Astrocyte of the spinal cord (primary cell): ENCODE measurements around the gene CSF2.
A peak's percentile ranks its signal among the peaks of the same experiment; 100 is the strongest.

ENCODE experiments used
- DNase-seq: peaks from one replicate; pipeline ENCODE4 v3.0.0; 2011; ENCODE audit warnings: low read depth, low spot score
- H3K4me3 ChIP-seq: 2 replicates; pipeline ENCODE4 v1.5.1; 2011; ENCODE audit warnings: low read depth, mild to moderate bottlenecking, low read length, moderate library complexity
- CTCF ChIP-seq: IDR thresholded peaks from 2 replicates; pipeline ENCODE4 v1.5.1; 2012; ENCODE audit warnings: low read depth, mild to moderate bottlenecking, low read length, inconsistent platforms
- in situ Hi-C: cut with HindIII; loops from 2 replicates; pipeline ENCODE4 v1.10.0; 2017; ENCODE audit warnings: low sequenced_read_pairs

Gene CSF2

GRCh38 chr5:132067451-132067850, 6.1 kb upstream of the CSF2 start:
- in situ Hi-C loops, result no loop called here

GRCh38 chr5:132067941-132068808, 5.4 kb upstream of the CSF2 start:
- DNase-seq, result no peak
- in situ Hi-C loops, result no loop called here
- TF ChIP-seq CTCF, result no peak
- no peak overlapping the region for H3K4me3 ChIP-seq

More at GRCh38 chr5:132067451-132067850, 6.1 kb upstream of the CSF2 start:
- H3K4me3 ChIP-seq, result no peak overlapping the region
- DNase-seq, result no peak
- no peak for TF ChIP-seq CTCF

- DNase-seq, result no peak
- in situ Hi-C loops, result no loop called here
- TF ChIP-seq CTCF, result no peak
- no peak overlapping the region for H3K4me3 ChIP-seq
These were observed 4.0 kb upstream of the CSF2 start for GRCh38 chr5:132069561-132069960.

DNA sequence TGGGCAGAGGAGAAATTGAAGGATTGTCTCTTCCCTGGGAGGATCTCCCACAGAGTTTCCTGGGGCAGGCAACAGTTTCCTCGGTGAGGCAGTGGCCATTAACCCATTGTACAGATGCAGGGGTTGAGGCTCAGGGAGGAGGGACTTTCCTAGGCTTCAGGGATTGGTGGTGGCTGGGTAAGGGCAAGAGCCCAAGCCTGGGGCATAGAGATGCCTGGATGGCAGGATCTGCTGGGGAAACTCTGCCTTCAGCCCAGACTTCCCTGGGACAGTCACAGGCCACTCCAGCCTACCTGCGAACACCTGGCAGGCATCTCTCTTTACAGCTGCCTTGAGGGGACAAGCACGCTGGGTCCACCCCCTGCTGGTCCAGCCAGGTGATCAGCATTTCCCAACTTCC, 3.6 kb upstream of the CSF2 start:
- in situ Hi-C loops, result no loop called here
- no peak for DNase-seq
- H3K4me3 ChIP-seq, result no peak overlapping the region
- TF ChIP-seq CTCF, result no peak

DNA sequence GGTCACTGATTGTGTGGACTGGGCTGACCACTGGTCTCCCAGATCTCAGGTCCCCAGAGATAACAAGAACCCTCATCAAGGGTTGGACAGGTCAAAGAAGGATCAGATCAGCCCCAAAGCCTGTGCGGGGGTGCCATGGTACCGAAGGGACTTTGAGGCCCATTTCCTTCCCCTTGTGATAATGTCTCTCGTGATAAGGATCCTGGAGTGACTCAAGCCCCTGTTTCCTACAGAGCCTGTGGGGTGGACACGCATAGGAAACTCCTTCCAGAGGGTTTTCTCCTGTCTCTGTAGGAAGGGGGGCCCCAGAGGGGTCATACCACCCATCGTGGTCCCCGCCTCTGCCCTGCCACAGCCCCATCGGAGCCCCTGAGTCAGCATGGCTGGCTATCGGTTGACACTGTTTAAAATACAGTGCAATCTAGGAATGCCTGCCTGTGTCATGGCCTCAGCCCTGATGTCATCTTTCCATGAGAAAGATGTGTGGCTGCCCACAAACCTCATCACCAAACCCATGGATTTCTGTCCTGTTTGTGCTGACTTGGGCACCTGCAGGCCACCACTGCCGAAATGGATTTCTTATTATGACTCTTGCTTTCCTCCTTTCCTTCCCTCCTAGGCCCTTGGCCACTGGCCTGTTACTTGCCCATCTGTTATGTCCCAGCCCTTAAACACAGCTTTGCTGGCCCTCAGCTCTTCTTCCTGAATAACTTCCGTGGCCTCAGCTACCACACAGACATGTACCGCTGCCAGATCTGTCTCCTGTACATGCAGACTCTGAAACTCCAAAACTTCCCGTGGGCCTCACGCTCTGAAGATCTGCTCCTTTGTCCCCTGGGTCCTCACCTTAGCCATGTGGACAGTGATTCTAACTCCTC, 2.9 kb upstream of the CSF2 start:
- no peak overlapping the region for H3K4me3 ChIP-seq
- in situ Hi-C loops, result no loop called here
- peak; percentile 18 for DNase-seq
- TF ChIP-seq CTCF, result no peak

- TF ChIP-seq CTCF, result no peak
- in situ Hi-C loops, result no loop called here
- H3K4me3 ChIP-seq, result no peak overlapping the region
- no peak for DNase-seq
These were observed 2.3 kb upstream of the CSF2 start for GRCh38 chr5:132071338-132071707.
